ENCODE measurements around the gene CEP112. TPM values are rescaled to one million over a fixed set of nuclear protein-coding genes. Genes with fewer than 3 reads are reported as not detected.
"Not testable (repeated sequence)": the region's sequence is repeated elsewhere in the genome, so short reads cannot be mapped to it uniquely, and the experiment has no call there.

Gene CEP112
- total RNA-seq, 1 experiment from 2014 or later = 9.5 TPM

- ChIA-PET POLR2A (no interaction called here), CTCF (interaction anchor here (0.6 kb wide), 1 partner anchor 255 kb away, joined by 4 read pairs; no protein-coding TSS in a partner anchor)
- Histone ChIP-seq H3K36me3 (ENCODE audit: control insufficient read depth, insufficient read depth, low read length) (no peaks in the 10 kb centered on the region), H3K27me3 (ENCODE audit: control insufficient read depth, insufficient read depth, low read length) (no peaks in the 10 kb centered on the region), H3K9me3 (ENCODE audit: control insufficient read depth, insufficient read depth, low read depth, low read length) (no peaks in the 10 kb centered on the region), H3K4me3 (ENCODE audit: low read depth in 2 of 2, low read length in 2 of 2) (no peak overlapping the region), H3K27ac (ENCODE audit: low read length) (peak overlapping the region; percentile 74), H3K4me1 (ENCODE audit: control insufficient read depth, insufficient read depth, low read length) (peaks cover 13% of the 10 kb centered on the region; the same call in 1 of the 2 replicates)
- TF ChIP-seq CTCF (IDR thresholded peaks at IDR 0.05) (no peak), SIN3A (IDR thresholded peaks at IDR 0.05; ENCODE audit: borderline replicate concordance, insufficient read depth, low read depth, low read length) (no peak), TCF7L2 (IDR thresholded peaks at IDR 0.05; ENCODE audit: low read depth, low read length) (peak; percentile 42; the same call in 1 of the 2 replicates), REST (IDR thresholded peaks at IDR 0.05; ENCODE audit: insufficient read depth in 1 of 2, low read depth in 2 of 2, low read length in 1 of 2) (no peak), POLR2AphosphoS5 (IDR thresholded peaks at IDR 0.05; ENCODE audit: low read depth, low read length) (peak; percentile 47; the same call in 1 of the 2 replicates)
- intact Hi-C loops (cut with micrococcal nuclease; ENCODE audit: unreplicated experiment) (no loop called here), in situ Hi-C loops (cut with HindIII; ENCODE audit: low pct_unique_long_range_greater_than_20kb, low sequenced_read_pairs) (no loop called here)
- DNase-seq (ENCODE audit: low read depth, low spot score) (peak; percentile 77), ATAC-seq (peak; percentile 78)
- no TSS peak for BruUV-seq (replicated peaks)
Measured at GRCh38 chr17:65785109-65785508, 406.8 kb downstream of the CEP112 start.

- intact Hi-C loops (cut with micrococcal nuclease; ENCODE audit: unreplicated experiment) (no loop called here), in situ Hi-C loops (cut with HindIII; ENCODE audit: low pct_unique_long_range_greater_than_20kb, low sequenced_read_pairs) (no loop called here)
- H3K4me3 ChIP-seq (ENCODE audit: low read depth in 2 of 2, low read length in 2 of 2) = no peak overlapping the region; a peak in 1 of 4 replicates
- peaks cover 13% of the 10 kb centered on the region; the same call in 1 of the 2 replicates for H3K4me1 ChIP-seq (ENCODE audit: control insufficient read depth, insufficient read depth, low read length)
- H3K27me3 ChIP-seq (ENCODE audit: control insufficient read depth, insufficient read depth, low read length) = no peaks in the 10 kb centered on the region
- TF ChIP-seq SIN3A (IDR thresholded peaks at IDR 0.05; ENCODE audit: borderline replicate concordance, insufficient read depth, low read depth, low read length) = no peak
- TF ChIP-seq CTCF (IDR thresholded peaks at IDR 0.05) = no peak
- peak; percentile 100 for TF ChIP-seq TCF7L2 (IDR thresholded peaks at IDR 0.05; ENCODE audit: low read depth, low read length)
- peak; percentile 57; the same call in 1 of the 2 replicates for TF ChIP-seq POLR2AphosphoS5 (IDR thresholded peaks at IDR 0.05; ENCODE audit: low read depth, low read length)
- DNase-seq (ENCODE audit: low read depth, low spot score) = peak; percentile 50
- no peaks in the 10 kb centered on the region for H3K36me3 ChIP-seq (ENCODE audit: control insufficient read depth, insufficient read depth, low read length)
- peak overlapping the region; percentile 68; the same call in 1 of the 2 replicates for H3K27ac ChIP-seq (ENCODE audit: low read length)
- ChIA-PET CTCF (no interaction called here), POLR2A (no interaction called here)
- H3K9me3 ChIP-seq (ENCODE audit: control insufficient read depth, insufficient read depth, low read depth, low read length) = no peaks in the 10 kb centered on the region
- BruUV-seq (replicated peaks) = no TSS peak
- ATAC-seq = peak; percentile 92
Measured at GRCh38 chr17:65783845-65784334, 408.0 kb downstream of the CEP112 start.

GRCh38 chr17:65782104-65782706, 409.7 kb downstream of the CEP112 start:
- peaks cover 13% of the 10 kb centered on the region; the same call in 1 of the 2 replicates for H3K4me1 ChIP-seq (ENCODE audit: control insufficient read depth, insufficient read depth, low read length)
- intact Hi-C loops (cut with micrococcal nuclease; ENCODE audit: unreplicated experiment); DNase-seq (ENCODE audit: low read depth, low spot score); H3K36me3 ChIP-seq (ENCODE audit: control insufficient read depth, insufficient read depth, low read length); POLR2A ChIA-PET; H3K4me3 ChIP-seq (ENCODE audit: low read depth in 2 of 2, low read length in 2 of 2); in situ Hi-C loops (cut with HindIII; ENCODE audit: low pct_unique_long_range_greater_than_20kb, low sequenced_read_pairs); H3K27me3 ChIP-seq (ENCODE audit: control insufficient read depth, insufficient read depth, low read length); ATAC-seq; BruUV-seq (replicated peaks); H3K9me3 ChIP-seq (ENCODE audit: control insufficient read depth, insufficient read depth, low read depth, low read length); CTCF ChIA-PET; H3K27ac ChIP-seq (ENCODE audit: low read length): not testable (repeated sequence)
